HEK293 (cell line): ENCODE data around the gene HIPK2.

Source experiments
- CTCF ChIA-PET: fragments of 350-600 bp; formaldehyde crosslinking; extraction: SDS; loops from one replicate; lab custom pipeline; 2021; ENCODE audit warnings: antibody characterized with exemption; lab: Yijun Ruan, JAX
- POLR2A ChIA-PET: fragments of 300-600 bp; formaldehyde crosslinking; extraction: SDS; loops from one replicate; lab custom pipeline; 2020; ENCODE audit warnings: antibody characterized with exemption, inconsistent platforms; lab: Yijun Ruan, JAX
- H3K27ac ChIP-seq: fragments of 200-500 bp; sonication (Bioruptor generic); 2 replicates; pipeline ENCODE4 v1.5.1; 2014; ENCODE audit warnings: low read depth, low read length, control low read depth, inconsistent platforms; ENCODE audit errors: extremely low read depth
- H3K36me3 ChIP-seq, 2 experiments: fragments of 200-500 bp in 1 of 2; sonication (Bioruptor generic) in 1 of 2; 1 replicate in 1 of 2; 2 replicates in 1 of 2; pipeline ENCODE4 v1.5.1; 2014 to 2017; ENCODE audit warnings: inconsistent platforms in 2 of 2, low read length in 2 of 2; ENCODE audit not compliant: control insufficient read depth in 2 of 2, insufficient read depth in 1 of 2
- H3K4me1 ChIP-seq: fragments of 200-500 bp; sonication (Bioruptor generic); 2 replicates; pipeline ENCODE4 v1.5.1; 2014; ENCODE audit warnings: mild to moderate bottlenecking, low read length, inconsistent platforms; ENCODE audit not compliant: control insufficient read depth, insufficient read depth
- H3K4me3 ChIP-seq: 2 replicates; pipeline ENCODE4 v1.5.1; 2011; ENCODE audit warnings: low read depth, mild to moderate bottlenecking, control low read depth, low read length, moderate library complexity
- H3K9me3 ChIP-seq: fragments of 200-500 bp; sonication (Bioruptor generic); 2 replicates; pipeline ENCODE4 v1.5.1; 2014; ENCODE audit warnings: low read depth, low read length, inconsistent platforms; ENCODE audit not compliant: control insufficient read depth, insufficient read depth
- BCL11A ChIP-seq: fragments of 450-650 bp; formaldehyde crosslinking; IDR thresholded peaks from 2 replicates; pipeline ENCODE4 v1.5.1; 2016; ENCODE audit warnings: low read depth, missing biosample characterization, missing genetic modification characterization
- EGR2 ChIP-seq: fragments of 450-650 bp; formaldehyde crosslinking; IDR thresholded peaks from 2 replicates; pipeline ENCODE4 v1.5.1; 2016; ENCODE audit warnings: low read depth, missing biosample characterization, missing genetic modification characterization
- HOXC10 ChIP-seq: sonication (generic); formaldehyde crosslinking; IDR thresholded peaks from 2 replicates; pipeline ENCODE4 v1.8.1; 2023; ENCODE audit warnings: mild to moderate bottlenecking, missing genetic modification reagents
- ZNF138 ChIP-seq: fragments of 450-650 bp; formaldehyde crosslinking; IDR thresholded peaks from 2 replicates; pipeline ENCODE4 v1.5.1; 2016; ENCODE audit warnings: missing biosample characterization, missing genetic modification characterization, borderline replicate concordance
- ZNF350 ChIP-seq: fragments of 450-650 bp; formaldehyde crosslinking; IDR thresholded peaks from 2 replicates; pipeline ENCODE4 v1.5.0; 2017; ENCODE audit warnings: missing biosample characterization, mild to moderate bottlenecking, missing genetic modification characterization
- ZNF37A ChIP-seq: fragments of 450-650 bp; IDR thresholded peaks from 2 replicates; pipeline ENCODE4 v1.5.1; 2018; ENCODE audit warnings: missing biosample characterization, missing genetic modification characterization
- ZNF394 ChIP-seq: fragments of 450-650 bp; formaldehyde crosslinking; IDR thresholded peaks from 2 replicates; pipeline ENCODE4 v1.5.1; 2016; ENCODE audit warnings: missing biosample characterization, missing genetic modification characterization, mild to moderate bottlenecking, moderate library complexity, borderline replicate concordance
- ZNF510 ChIP-seq: fragments of 450-650 bp; formaldehyde crosslinking; IDR thresholded peaks from 2 replicates; pipeline ENCODE4 v1.5.1; 2018; ENCODE audit warnings: mild to moderate bottlenecking, missing genetic modification characterization, missing biosample characterization; ENCODE audit not compliant: insufficient replicate concordance
- ZNF624 ChIP-seq: fragments of 450-650 bp; formaldehyde crosslinking; IDR thresholded peaks from 2 replicates; pipeline ENCODE4 v1.5.1; 2017; ENCODE audit warnings: missing biosample characterization, missing genetic modification characterization
- ZNF707 ChIP-seq: fragments of 450-650 bp; formaldehyde crosslinking; IDR thresholded peaks from 2 replicates; pipeline ENCODE4 v1.5.1; 2016; ENCODE audit warnings: missing biosample characterization, missing genetic modification characterization
- ZNF768 ChIP-seq: fragments of 450-650 bp; formaldehyde crosslinking; IDR thresholded peaks from 2 replicates; pipeline ENCODE4 v1.5.1; 2018; ENCODE audit warnings: missing biosample characterization, mild to moderate bottlenecking, missing genetic modification characterization
- ZSCAN30 ChIP-seq: fragments of 450-650 bp; IDR thresholded peaks from 2 replicates; pipeline ENCODE4 v1.5.1; 2018; ENCODE audit warnings: missing biosample characterization, mild to moderate bottlenecking, missing genetic modification characterization, moderate library complexity
- TF ChIP-seq, protein P1 (sequence below): fragments of 450-650 bp; formaldehyde crosslinking; IDR thresholded peaks from 2 replicates; pipeline ENCODE4 v1.5.1; 2016; ENCODE audit warnings: missing biosample characterization, missing genetic modification characterization
- TF ChIP-seq, protein P2 (sequence below): fragments of 450-650 bp; formaldehyde crosslinking; IDR thresholded peaks from 2 replicates; pipeline ENCODE4 v1.5.1; 2016; ENCODE audit warnings: missing biosample characterization, missing genetic modification characterization
- TF ChIP-seq, protein P3 (sequence below): fragments of 450-650 bp; formaldehyde crosslinking; conservative IDR thresholded peaks from 2 replicates; pipeline ENCODE4 v1.5.1; 2016; ENCODE audit warnings: low read depth, missing biosample characterization, missing genetic modification characterization

HIPK2 gene

DNA sequence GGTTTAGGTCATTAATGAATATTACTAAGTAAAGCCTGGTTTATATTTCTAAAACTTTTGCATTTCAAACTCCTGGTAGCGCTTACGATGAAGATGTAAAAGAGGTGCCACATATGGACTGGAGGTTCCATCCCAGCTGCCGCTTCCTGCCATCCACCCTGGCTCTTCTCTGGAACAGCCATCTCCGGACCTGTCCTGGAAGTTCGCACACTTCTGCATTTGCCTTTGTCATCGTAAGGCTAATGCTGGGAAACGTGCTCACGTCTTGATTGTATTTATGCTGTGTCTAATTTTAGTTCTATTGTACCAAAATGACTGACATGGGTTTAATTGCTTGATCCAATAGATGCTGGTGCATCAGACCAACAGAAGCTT, 103.1 kb downstream of the HIPK2 start:
- H3K9me3 ChIP-seq: no peaks in the 10 kb centered on the region
- CTCF ChIA-PET: interaction anchor here (1.1 kb wide), 1 partner anchor 15 kb away, joined by 6 read pairs; no protein-coding TSS in a partner anchor
- no peak for TF ChIP-seq ZNF510 (tag by site-specific recombination)
- H3K4me3 ChIP-seq: no peak overlapping the region
- no peaks in the 10 kb centered on the region for H3K4me1 ChIP-seq
- H3K36me3 ChIP-seq: no peaks in the 10 kb centered on the region
- POLR2A ChIA-PET: no interaction called here
- H3K27ac ChIP-seq: no peak overlapping the region

DNA sequence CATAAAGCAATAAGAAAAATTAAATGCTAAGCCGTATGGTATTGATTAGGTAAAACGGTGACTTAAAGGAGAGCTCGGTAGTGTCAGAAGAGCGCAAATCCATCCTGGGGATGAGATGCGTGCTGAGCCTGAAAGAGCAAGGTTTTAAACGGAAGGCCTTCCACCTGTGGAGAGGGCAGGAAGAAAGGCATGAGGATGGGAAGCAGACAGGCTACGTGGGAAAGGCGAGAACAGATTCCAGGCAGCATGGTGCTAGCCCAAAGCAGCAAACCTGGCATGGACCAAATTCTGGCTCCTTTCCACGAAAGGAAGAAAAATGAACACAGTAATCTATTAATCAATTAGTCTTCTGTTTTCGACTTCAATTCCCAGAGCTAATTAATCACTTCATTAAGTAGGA, 103.5 kb downstream of the HIPK2 start:
- H3K9me3 ChIP-seq: no peaks in the 10 kb centered on the region
- H3K36me3 ChIP-seq: no peaks in the 10 kb centered on the region
- no peaks in the 10 kb centered on the region for H3K4me1 ChIP-seq
- H3K4me3 ChIP-seq: no peak overlapping the region
- TF ChIP-seq ZNF350 (tag by site-specific recombination): no peak
- no peak for TF ChIP-seq ZNF624 (tag by site-specific recombination)
- TF ChIP-seq, protein P1, sequence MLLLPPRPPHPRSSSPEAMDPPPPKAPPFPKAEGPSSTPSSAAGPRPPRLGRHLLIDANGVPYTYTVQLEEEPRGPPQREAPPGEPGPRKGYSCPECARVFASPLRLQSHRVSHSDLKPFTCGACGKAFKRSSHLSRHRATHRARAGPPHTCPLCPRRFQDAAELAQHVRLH (tag by site-specific recombination): no peak
- no peak for TF ChIP-seq BCL11A (tag by site-specific recombination)
- TF ChIP-seq ZNF37A (tag by site-specific recombination): no peak
- POLR2A ChIA-PET: no interaction called here
- CTCF ChIA-PET: interaction anchor here (0.7 to 1.1 kb wide), 2 partner anchors 14 to 42 kb away, joined by 6 read pairs; no protein-coding TSS in a partner anchor
- H3K27ac ChIP-seq: no peak overlapping the region

DNA sequence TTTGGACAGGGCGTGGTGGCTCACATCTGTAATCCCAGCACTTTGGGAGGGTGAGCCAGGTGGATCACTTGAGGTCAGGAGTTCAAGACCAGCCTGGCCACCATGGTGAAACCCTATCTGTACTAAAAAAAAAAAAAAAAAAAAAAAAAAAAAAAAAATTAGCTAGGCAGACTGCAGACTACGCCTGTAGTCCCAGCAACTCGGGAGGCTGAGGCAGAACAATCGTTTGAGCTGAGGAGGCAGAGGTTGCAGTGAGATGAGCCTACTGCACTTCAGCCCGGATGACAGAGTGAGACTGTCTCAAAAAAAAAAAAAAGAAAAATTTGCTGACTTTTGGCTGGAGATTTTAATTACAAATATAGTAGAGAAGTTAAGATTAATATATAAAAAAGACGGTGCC, 104.0 kb downstream of the HIPK2 start:
- POLR2A ChIA-PET: no interaction called here
- H3K4me1 ChIP-seq: no peaks in the 10 kb centered on the region
- no peaks in the 10 kb centered on the region for H3K36me3 ChIP-seq
- TF ChIP-seq HOXC10 (CRISPR knock-in tag) (no peak), ZNF394 (tag by site-specific recombination) (no peak), EGR2 (tag by site-specific recombination) (no peak)
- TF ChIP-seq, protein P2, sequence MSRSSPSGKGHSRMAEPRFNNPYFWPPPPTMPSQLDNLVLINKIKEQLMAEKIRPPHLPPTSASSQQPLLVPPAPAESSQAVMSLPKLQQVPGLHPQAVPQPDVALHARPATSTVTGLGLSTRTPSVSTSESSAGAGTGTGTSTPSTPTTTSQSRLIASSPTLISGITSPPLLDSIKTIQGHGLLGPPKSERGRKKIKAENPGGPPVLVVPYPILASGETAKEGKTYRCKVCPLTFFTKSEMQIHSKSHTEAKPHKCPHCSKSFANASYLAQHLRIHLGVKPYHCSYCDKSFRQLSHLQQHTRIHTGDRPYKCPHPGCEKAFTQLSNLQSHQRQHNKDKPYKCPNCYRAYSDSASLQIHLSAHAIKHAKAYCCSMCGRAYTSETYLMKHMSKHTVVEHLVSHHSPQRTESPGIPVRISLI (tag by site-specific recombination): peak; percentile 68; the same call in 1 of the 2 replicates
- CTCF ChIA-PET: interaction anchor here (0.7 to 1.1 kb wide), 2 partner anchors 14 to 41 kb away, joined by 6 read pairs; no protein-coding TSS in a partner anchor
- H3K9me3 ChIP-seq: no peaks in the 10 kb centered on the region
- H3K4me3 ChIP-seq: no peak overlapping the region
- H3K27ac ChIP-seq: no peak overlapping the region

DNA sequence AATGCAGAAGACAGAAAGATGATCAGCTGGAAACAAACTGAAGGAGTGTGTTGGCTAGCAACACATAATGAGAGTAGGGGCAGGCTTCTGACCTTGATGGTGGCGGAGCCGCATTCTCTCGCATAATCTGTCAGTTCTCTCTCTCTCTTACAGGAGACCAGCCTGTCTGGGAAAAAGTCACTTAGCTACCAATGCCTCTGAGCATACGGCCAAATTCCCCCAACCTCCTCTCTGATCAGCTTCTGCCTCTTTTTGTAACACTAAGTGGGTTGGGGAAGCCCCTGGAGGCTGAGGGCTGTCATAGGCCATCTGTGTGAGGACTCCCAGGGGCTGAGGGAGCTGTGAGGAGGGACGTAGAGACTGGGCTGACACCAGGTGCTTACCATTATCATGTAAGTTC, 104.6 kb downstream of the HIPK2 start:
- no peaks in the 10 kb centered on the region for H3K36me3 ChIP-seq
- no peaks in the 10 kb centered on the region for H3K9me3 ChIP-seq
- H3K27ac ChIP-seq: no peak overlapping the region
- ChIA-PET POLR2A (no interaction called here), CTCF (interaction anchor here (1.0 kb wide), 1 partner anchor 10 kb away, joined by 3 read pairs; no protein-coding TSS in a partner anchor)
- H3K4me3 ChIP-seq: no peak overlapping the region
- no peak for TF ChIP-seq ZSCAN30 (tag by site-specific recombination)
- TF ChIP-seq ZNF37A (tag by site-specific recombination): no peak
- TF ChIP-seq ZNF707 (tag by site-specific recombination): no peak
- TF ChIP-seq ZNF138: no peak
- no peaks in the 10 kb centered on the region for H3K4me1 ChIP-seq

DNA sequence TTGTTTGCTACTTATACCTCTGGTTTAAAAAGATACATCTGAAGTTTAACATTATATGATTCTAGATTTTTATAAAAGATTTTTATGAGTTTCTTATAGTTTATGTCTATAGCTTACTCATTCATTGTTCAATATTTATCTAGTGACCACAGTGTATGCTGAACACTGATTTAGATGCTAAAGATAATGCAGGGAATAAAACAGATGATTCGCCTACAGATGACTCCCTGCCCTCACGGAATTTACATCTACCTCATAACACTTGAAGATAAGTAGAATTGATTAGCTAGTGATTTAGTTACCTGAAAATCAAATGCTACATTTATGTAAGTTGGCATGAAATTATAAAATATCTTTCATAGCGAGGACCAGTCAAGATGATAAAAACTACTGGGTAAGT, 105.8 kb downstream of the HIPK2 start:
- Histone ChIP-seq H3K36me3 (no peaks in the 10 kb centered on the region), H3K27ac (no peak overlapping the region), H3K4me1 (no peaks in the 10 kb centered on the region), H3K9me3 (no peaks in the 10 kb centered on the region), H3K4me3 (no peak overlapping the region)
- TF ChIP-seq, protein P3, sequence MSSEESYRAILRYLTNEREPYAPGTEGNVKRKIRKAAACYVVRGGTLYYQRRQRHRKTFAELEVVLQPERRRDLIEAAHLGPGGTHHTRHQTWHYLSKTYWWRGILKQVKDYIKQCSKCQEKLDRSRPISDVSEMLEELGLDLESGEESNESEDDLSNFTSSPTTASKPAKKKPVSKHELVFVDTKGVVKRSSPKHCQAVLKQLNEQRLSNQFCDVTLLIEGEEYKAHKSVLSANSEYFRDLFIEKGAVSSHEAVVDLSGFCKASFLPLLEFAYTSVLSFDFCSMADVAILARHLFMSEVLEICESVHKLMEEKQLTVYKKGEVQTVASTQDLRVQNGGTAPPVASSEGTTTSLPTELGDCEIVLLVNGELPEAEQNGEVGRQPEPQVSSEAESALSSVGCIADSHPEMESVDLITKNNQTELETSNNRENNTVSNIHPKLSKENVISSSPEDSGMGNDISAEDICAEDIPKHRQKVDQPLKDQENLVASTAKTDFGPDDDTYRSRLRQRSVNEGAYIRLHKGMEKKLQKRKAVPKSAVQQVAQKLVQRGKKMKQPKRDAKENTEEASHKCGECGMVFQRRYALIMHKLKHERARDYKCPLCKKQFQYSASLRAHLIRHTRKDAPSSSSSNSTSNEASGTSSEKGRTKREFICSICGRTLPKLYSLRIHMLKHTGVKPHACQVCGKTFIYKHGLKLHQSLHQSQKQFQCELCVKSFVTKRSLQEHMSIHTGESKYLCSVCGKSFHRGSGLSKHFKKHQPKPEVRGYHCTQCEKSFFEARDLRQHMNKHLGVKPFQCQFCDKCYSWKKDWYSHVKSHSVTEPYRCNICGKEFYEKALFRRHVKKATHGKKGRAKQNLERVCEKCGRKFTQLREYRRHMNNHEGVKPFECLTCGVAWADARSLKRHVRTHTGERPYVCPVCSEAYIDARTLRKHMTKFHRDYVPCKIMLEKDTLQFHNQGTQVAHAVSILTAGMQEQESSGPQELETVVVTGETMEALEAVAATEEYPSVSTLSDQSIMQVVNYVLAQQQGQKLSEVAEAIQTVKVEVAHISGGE (tag by site-specific recombination): no peak
- no peak for TF ChIP-seq ZNF768
- POLR2A ChIA-PET: no interaction called here
- CTCF ChIA-PET: interaction anchor here (0.7 to 1.2 kb wide), 3 partner anchors 9 to 331 kb away, joined by 3 read pairs; no protein-coding TSS in a partner anchor
